Erythroblast (primary cell): ENCODE measurements around the gene INO80.

Experiments
- GATA1 ChIP-seq: IDR thresholded peaks from 2 replicates; pipeline ENCODE4 v1.6.1; 2011; ENCODE audit warnings: low read depth, mild to moderate bottlenecking, control low read depth, low read length, moderate library complexity
- POLR2A ChIP-seq: IDR thresholded peaks from 2 replicates; pipeline ENCODE4 v1.6.1; 2011; ENCODE audit warnings: mild to moderate bottlenecking, low read length

DNA sequence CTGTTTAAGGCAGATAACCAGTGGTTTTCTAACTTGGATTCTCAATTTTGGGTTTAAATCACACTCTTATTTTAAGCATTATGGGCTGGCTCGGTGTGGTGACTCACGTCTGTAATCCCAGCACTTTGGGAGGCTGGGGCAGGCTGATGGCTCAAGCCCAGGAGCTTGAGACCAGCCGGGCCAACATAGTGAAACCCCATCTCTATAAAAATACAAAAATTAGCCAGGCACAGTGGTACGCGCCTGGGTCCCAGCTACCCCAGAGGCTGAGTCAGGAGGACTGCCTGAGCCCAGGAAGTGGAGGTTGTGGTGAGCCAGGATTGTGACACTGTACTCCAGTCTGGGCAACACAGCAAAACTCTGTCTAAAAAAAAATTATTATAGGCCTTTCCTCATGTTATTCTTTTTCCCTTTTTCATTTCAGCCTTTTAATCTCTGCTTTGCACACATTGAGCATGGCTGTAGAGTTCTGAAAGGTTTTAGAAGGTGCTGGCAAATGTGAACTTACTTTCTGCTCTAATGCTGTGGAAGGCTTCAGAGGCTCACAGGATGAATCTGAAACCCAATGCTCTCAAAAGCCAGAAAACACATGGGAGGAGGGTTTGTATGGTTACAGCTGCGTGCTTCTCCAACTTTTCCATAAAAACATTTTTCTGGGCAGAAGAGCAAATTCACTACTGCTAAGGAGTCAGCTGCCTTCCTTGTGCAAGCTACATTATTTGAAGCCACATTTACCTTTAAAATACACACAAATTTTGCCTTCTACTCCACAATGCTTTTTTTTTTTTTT lies 130.3 kb downstream of the INO80 start:
- TF ChIP-seq POLR2A = no peak
- TF ChIP-seq GATA1 = no peak
